ENCODE data around the gene RICTOR.

- no peak for TF ChIP-seq POLR2AphosphoS5 (IDR thresholded peaks at IDR 0.05)
- no peak for TF ChIP-seq CTCF (IDR thresholded peaks at IDR 0.05)
- TF ChIP-seq POLR2A (IDR thresholded peaks at IDR 0.05): no peak
- no peak for TF ChIP-seq EP300 (IDR thresholded peaks at IDR 0.05)
These were observed 138.8 kb downstream of the RICTOR start for GRCh38 chr5:38935437-38935836.
